Progenitor cell of endocrine pancreas (in vitro differentiated cells): ENCODE results near the gene LRRC8E. TPM values are rescaled to one million over a fixed set of nuclear protein-coding genes. Genes with fewer than 3 reads are reported as not detected.
A peak's percentile ranks its signal among the peaks of the same experiment; 100 is the strongest.

Source experiments
- DNase-seq: peaks from one replicate; pipeline ENCODE4 v3.0.0; 2021; ENCODE audit warnings: low spot score; ENCODE audit not compliant: unreplicated experiment
- H3K27ac Mint-ChIP-seq: 2 replicates; pipeline ENCODE4 v1.8.0; 2021; ENCODE audit warnings: mild to moderate bottlenecking, moderate library complexity, mixed read lengths
- H3K27me3 Mint-ChIP-seq: 2 replicates; pipeline ENCODE4 v1.8.0; 2021; ENCODE audit warnings: mixed read lengths
- H3K36me3 Mint-ChIP-seq: 2 replicates; pipeline ENCODE4 v1.8.0; 2022; ENCODE audit warnings: mixed read lengths; ENCODE audit not compliant: insufficient read depth
- H3K4me1 Mint-ChIP-seq: 2 replicates; pipeline ENCODE4 v1.8.0; 2021; ENCODE audit warnings: low read depth, mixed read lengths
- H3K4me3 Mint-ChIP-seq: 2 replicates; pipeline ENCODE4 v1.8.0; 2021; ENCODE audit warnings: low read depth, mild to moderate bottlenecking, moderate library complexity, mixed read lengths
- H3K9me3 Mint-ChIP-seq: 2 replicates; pipeline ENCODE4 v1.8.0; 2021; ENCODE audit warnings: low read depth, mixed read lengths
- CTCF ChIP-seq: fragments of 200-600 bp; sonication (generic); IDR thresholded peaks from one replicate; pipeline ENCODE4 v1.5.0; 2021; ENCODE audit warnings: antibody characterized with exemption, mild to moderate bottlenecking; ENCODE audit not compliant: unreplicated experiment
- total RNA-seq: library from RNA; stranded (reverse); gene quantifications from 2 replicates; pipeline ENCODE4 v1.2.1, GENCODE V29; 2021

Gene LRRC8E
- total RNA-seq, 1 donor from 2014 or later = 3.6 TPM

GRCh38 chr19:7921302-7921966 lies 33.1 kb downstream of the LRRC8E start:
- Mint-ChIP-seq H3K9me3 (no peaks in the 10 kb centered on the region), H3K27ac (no peak overlapping the region)

GRCh38 chr19:7921967-7922835 lies 33.9 kb downstream of the LRRC8E start:
- TF ChIP-seq CTCF = no peak
- Mint-ChIP-seq H3K36me3 (peaks cover 4% of the 10 kb centered on the region), H3K27ac (no peak overlapping the region), H3K4me1 (peaks cover 18% of the 10 kb centered on the region), H3K27me3 (peaks cover 12% of the 10 kb centered on the region), H3K9me3 (no peaks in the 10 kb centered on the region), H3K4me3 (no peak overlapping the region)
- DNase-seq = no peak

More at GRCh38 chr19:7921302-7921966, 33.1 kb downstream of the LRRC8E start:
- H3K4me3 Mint-ChIP-seq = peak overlapping the region; percentile 70
- no peak for DNase-seq
- H3K27me3 Mint-ChIP-seq = peaks cover 17% of the 10 kb centered on the region
- H3K36me3 Mint-ChIP-seq = peaks cover 3% of the 10 kb centered on the region
- H3K4me1 Mint-ChIP-seq = peaks cover 18% of the 10 kb centered on the region
- no peak for TF ChIP-seq CTCF

GRCh38 chr19:7922836-7923195 lies 34.5 kb downstream of the LRRC8E start:
- DNase-seq = no peak
- Mint-ChIP-seq H3K27me3 (peaks cover 12% of the 10 kb centered on the region), H3K4me3 (no peak overlapping the region), H3K4me1 (peaks cover 18% of the 10 kb centered on the region), H3K27ac (no peak overlapping the region), H3K9me3 (no peaks in the 10 kb centered on the region), H3K36me3 (peaks cover 4% of the 10 kb centered on the region)
- no peak for TF ChIP-seq CTCF

- peak overlapping the region; percentile 31 for H3K4me3 Mint-ChIP-seq
- no peak for DNase-seq
- no peaks in the 10 kb centered on the region for H3K9me3 Mint-ChIP-seq
- H3K4me1 Mint-ChIP-seq = peaks cover 15% of the 10 kb centered on the region
- H3K27ac Mint-ChIP-seq = peak overlapping the region; percentile 18
- H3K27me3 Mint-ChIP-seq = peaks cover 4% of the 10 kb centered on the region
- H3K36me3 Mint-ChIP-seq = peaks cover 4% of the 10 kb centered on the region
- TF ChIP-seq CTCF = no peak
Observed at GRCh38 chr19:7923295-7924191, 35.2 kb downstream of the LRRC8E start.

- Mint-ChIP-seq H3K4me3 (peak overlapping the region; percentile 61), H3K4me1 (peaks cover 15% of the 10 kb centered on the region), H3K9me3 (no peaks in the 10 kb centered on the region), H3K27ac (no peak overlapping the region), H3K36me3 (peaks cover 4% of the 10 kb centered on the region), H3K27me3 (peaks cover 4% of the 10 kb centered on the region)
- no peak for DNase-seq
- TF ChIP-seq CTCF = no peak
Observed at GRCh38 chr19:7924241-7924640, 35.9 kb downstream of the LRRC8E start.
